T-cell (primary cell): Measurements from ENCODE around the gene SRPX2. TPM values are rescaled to one million over a fixed set of nuclear protein-coding genes. Genes with fewer than 3 reads are reported as not detected.

Experiments
- ATAC-seq, 4 experiments: fragments of 200-7000 bp in 3 of 4; fragments of 150-1000 bp in 1 of 4; cut with Tn5 transposase; replicated peaks in 1 of 4; 1 replicate in 3 of 4; 2 replicates in 1 of 4; pipeline ENCODE4 v1.10.0; 2021; ENCODE audit warnings: moderate library complexity in 3 of 4, mild to moderate bottlenecking in 2 of 4, moderate number of reproducible peaks in 1 of 4
- CTCF ChIA-PET, 2 donors: fragments of 300-600 bp; sonication (Branson Sonifier 250); formaldehyde crosslinking; loops; one replicate each; lab custom pipeline; 2022; ENCODE audit warnings: antibody characterized with exemption in 2 of 2; lab: Charles Lee
- POLR2A ChIA-PET, 2 donors: fragments of 300-600 bp; sonication (Branson Sonifier 250); formaldehyde crosslinking; loops; one replicate each; lab custom pipeline; 2022; ENCODE audit warnings: antibody characterized with exemption in 2 of 2; lab: Charles Lee
- DNase-seq, 35 experiments: peaks; one replicate each; pipeline versions ENCODE4 v3.0.0 to v3.0.0-alpha.2; 2013 to 2023
- H3K27ac ChIP-seq: one replicate; pipeline ENCODE4 v1.5.1; 2013; ENCODE audit warnings: low read length
- H3K27me3 ChIP-seq, 2 experiments: replicated peaks in 1 of 2; 1 replicate in 1 of 2; 2 replicates in 1 of 2; pipeline versions ENCODE4 v1.6.1 to v1.7.0; 2013; ENCODE audit warnings: low read length in 1 of 2, mixed read lengths in 1 of 2; ENCODE audit not compliant: control insufficient read depth in 2 of 2, insufficient read depth in 2 of 2; ENCODE audit errors: extremely low read depth in 1 of 2
- H3K36me3 ChIP-seq, 2 donors: 1 replicate in 1 of 2; 2 replicates in 1 of 2; pipeline versions ENCODE4 v1.6.1 to v1.7.0; 2013; ENCODE audit warnings: low read length in 1 of 2; ENCODE audit not compliant: control insufficient read depth in 2 of 2, insufficient read depth in 1 of 2; ENCODE audit errors: extremely low read depth in 1 of 2
- H3K4me1 ChIP-seq, 2 experiments: 1 replicate in 1 of 2; 2 replicates in 1 of 2; pipeline versions ENCODE4 v1.6.1 to v1.7.0; 2013; ENCODE audit warnings: low read length in 2 of 2, mixed read lengths in 1 of 2; ENCODE audit not compliant: insufficient read depth in 2 of 2, control insufficient read depth in 1 of 2; ENCODE audit errors: extremely low read depth in 1 of 2
- H3K4me3 ChIP-seq, 2 donors: 1 replicate in 1 of 2; 2 replicates in 1 of 2; pipeline versions ENCODE4 v1.5.1 to v1.7.0; 2013; ENCODE audit warnings: mild to moderate bottlenecking in 2 of 2, low read length in 1 of 2, moderate library complexity in 1 of 2; ENCODE audit not compliant: control insufficient read depth in 1 of 2; ENCODE audit errors: extremely low read depth in 1 of 2
- H3K9me3 ChIP-seq: 2 replicates; pipeline ENCODE4 v1.7.0; 2013
- H3K27ac Mint-ChIP-seq, 2 donors: one replicate each; pipeline ENCODE4 v1.8.0; 2020 to 2021; ENCODE audit warnings: mild to moderate bottlenecking in 2 of 2, mixed read lengths in 2 of 2
- H3K27me3 Mint-ChIP-seq, 2 donors: one replicate each; pipeline ENCODE4 v1.8.0; 2021 to 2022; ENCODE audit warnings: mixed read lengths in 2 of 2
- H3K36me3 Mint-ChIP-seq: one replicate; pipeline ENCODE4 v1.8.0; 2021; ENCODE audit warnings: mixed read lengths
- H3K4me1 Mint-ChIP-seq, 3 donors: one replicate each; pipeline ENCODE4 v1.8.0; 2020 to 2022; ENCODE audit warnings: mixed read lengths in 3 of 3, mild to moderate bottlenecking in 1 of 3
- H3K4me3 Mint-ChIP-seq, 3 donors: one replicate each; pipeline ENCODE4 v1.8.0; 2020 to 2022; ENCODE audit warnings: mild to moderate bottlenecking in 3 of 3, mixed read lengths in 3 of 3, moderate library complexity in 3 of 3
- H3K9me3 Mint-ChIP-seq, 3 donors: one replicate each; pipeline ENCODE4 v1.8.0; 2020 to 2022; ENCODE audit warnings: mixed read lengths in 3 of 3
- WGBS: methylation state at CpG from one replicate; pipeline ENCODE4 v1.1.5; 2013; ENCODE audit warnings: missing lambda C conversion rate; ENCODE audit not compliant: insufficient coverage; 5-methylcytosine and 5-hydroxymethylcytosine counted together
- total RNA-seq, 35 experiments: library from RNA in 6 of 35; stranded (reverse) in 6 of 35; fragments of 120-200 nt in 1 of 35; gene quantifications; one replicate each; pipeline versions ENCODE4 v1.2.1 to v1.2.4 and lab custom pipeline; 2013 to 2026

SRPX2 gene
- total RNA-seq, 5 donors from 2014 or later (not counting 1 experiment from before 2014, with no cell fraction given) = 0.18 TPM; not detected in 4

GRCh38 chrX:100658941-100659381 lies 15.0 kb downstream of the SRPX2 start:
- Histone ChIP-seq H3K4me3 (no peak overlapping the region), H3K27me3 (peaks cover 0 to 2% of the 10 kb centered on the region in 2 experiments), H3K9me3 (no peaks in the 10 kb centered on the region), H3K4me1 (no peaks in the 10 kb centered on the region), H3K27ac (no peak overlapping the region), H3K36me3 (no peaks in the 10 kb centered on the region)
- no CpG with 5 or more reads among the region's 3 CpGs for WGBS
- H3K27me3 Mint-ChIP-seq = peaks cover 9 to 29% of the 10 kb centered on the region in 2 donors
- no peak overlapping the region for H3K4me3 Mint-ChIP-seq
- CTCF ChIA-PET = interaction anchor here in 1 of 2 donors (0.6 to 0.8 kb wide), 2 partner anchors 13 to 1404 kb away, joined by 3 read pairs; no protein-coding TSS in a partner anchor
- H3K9me3 Mint-ChIP-seq = no peaks in the 10 kb centered on the region
- DNase-seq = no peak
- H3K36me3 Mint-ChIP-seq = no peaks in the 10 kb centered on the region
- POLR2A ChIA-PET = no interaction called here
- no peak overlapping the region for H3K27ac Mint-ChIP-seq
- H3K4me1 Mint-ChIP-seq = no peaks in the 10 kb centered on the region
- no peak for ATAC-seq

- Histone ChIP-seq H3K27ac (no peak overlapping the region), H3K4me1 (no peaks in the 10 kb centered on the region), H3K27me3 (peaks cover 0 to 2% of the 10 kb centered on the region in 2 experiments), H3K9me3 (no peaks in the 10 kb centered on the region), H3K4me3 (no peak overlapping the region), H3K36me3 (no peaks in the 10 kb centered on the region)
- DNase-seq (no peak), ATAC-seq (no peak)
- Mint-ChIP-seq H3K36me3 (no peaks in the 10 kb centered on the region), H3K4me1 (no peaks in the 10 kb centered on the region), H3K27me3 (peaks cover 9 to 33% of the 10 kb centered on the region in 2 donors), H3K9me3 (no peaks in the 10 kb centered on the region), H3K4me3 (no peak overlapping the region), H3K27ac (no peak overlapping the region)
- POLR2A ChIA-PET = no interaction called here
- WGBS = no CpG with 5 or more reads among the region's 4 CpGs
- CTCF ChIA-PET = interaction anchor here (0.6 to 0.8 kb wide), 2 partner anchors 12 to 345 kb away, joined by 3 to 4 read pairs; no protein-coding TSS in a partner anchor
Observed at GRCh38 chrX:100659431-100660137, 15.6 kb downstream of the SRPX2 start.

GRCh38 chrX:100662170-100662569 lies 18.2 kb downstream of the SRPX2 start:
- DNase-seq = no peak
- Mint-ChIP-seq H3K36me3 (no peaks in the 10 kb centered on the region), H3K27ac (no peak overlapping the region), H3K27me3 (peaks cover 9 to 46% of the 10 kb centered on the region in 2 donors), H3K4me3 (no peak overlapping the region), H3K4me1 (no peaks in the 10 kb centered on the region), H3K9me3 (no peaks in the 10 kb centered on the region)
- Histone ChIP-seq H3K36me3 (no peaks in the 10 kb centered on the region), H3K9me3 (no peaks in the 10 kb centered on the region), H3K27me3 (peaks cover 0 to 2% of the 10 kb centered on the region in 2 experiments), H3K4me3 (no peak overlapping the region), H3K4me1 (no peaks in the 10 kb centered on the region), H3K27ac (no peak overlapping the region)
- ChIA-PET POLR2A (no interaction called here), CTCF (no interaction called here)
- WGBS = no CpG with 5 or more reads among the region's 13 CpGs
- ATAC-seq = no peak

- H3K27ac Mint-ChIP-seq = no peak overlapping the region
- ATAC-seq (no peak), DNase-seq (no peak)
- Histone ChIP-seq H3K27ac (no peak overlapping the region), H3K27me3 (peaks cover 0 to 2% of the 10 kb centered on the region in 2 experiments), H3K4me3 (no peak overlapping the region), H3K36me3 (no peaks in the 10 kb centered on the region), H3K9me3 (no peaks in the 10 kb centered on the region), H3K4me1 (no peaks in the 10 kb centered on the region)
- no peaks in the 10 kb centered on the region for H3K36me3 Mint-ChIP-seq
- H3K27me3 Mint-ChIP-seq = peaks cover 6 to 48% of the 10 kb centered on the region in 2 donors
- no peaks in the 10 kb centered on the region for H3K4me1 Mint-ChIP-seq
- CTCF ChIA-PET = interaction anchor here in 1 of 2 donors (0.5 kb wide), 1 partner anchor 17 kb away, joined by 3 read pairs; no protein-coding TSS in a partner anchor
- H3K9me3 Mint-ChIP-seq = no peaks in the 10 kb centered on the region
- WGBS = no CpG with 5 or more reads among the region's 4 CpGs
- POLR2A ChIA-PET = no interaction called here
- no peak overlapping the region for H3K4me3 Mint-ChIP-seq
Observed at GRCh38 chrX:100662796-100663195, 18.8 kb downstream of the SRPX2 start.

GRCh38 chrX:100663642-100664041 lies 19.6 kb downstream of the SRPX2 start:
- no peaks in the 10 kb centered on the region for H3K9me3 Mint-ChIP-seq
- Histone ChIP-seq H3K27me3 (peaks cover 0 to 2% of the 10 kb centered on the region in 2 experiments), H3K27ac (no peak overlapping the region), H3K36me3 (no peaks in the 10 kb centered on the region), H3K9me3 (no peaks in the 10 kb centered on the region), H3K4me1 (no peaks in the 10 kb centered on the region), H3K4me3 (no peak overlapping the region)
- no peak overlapping the region for H3K27ac Mint-ChIP-seq
- H3K36me3 Mint-ChIP-seq = no peaks in the 10 kb centered on the region
- H3K4me1 Mint-ChIP-seq = no peaks in the 10 kb centered on the region
- ATAC-seq (no peak), DNase-seq (no peak)
- 50% methylated on average over 1 of the region's 2 CpGs for WGBS
- CTCF ChIA-PET = no interaction called here
- H3K27me3 Mint-ChIP-seq = peaks cover 6 to 51% of the 10 kb centered on the region in 2 donors
- H3K4me3 Mint-ChIP-seq = no peak overlapping the region
- POLR2A ChIA-PET = no interaction called here

- no peak for ATAC-seq
- Mint-ChIP-seq H3K4me3 (no peak overlapping the region), H3K36me3 (no peaks in the 10 kb centered on the region), H3K27me3 (peaks cover 0 to 34% of the 10 kb centered on the region in 2 donors), H3K27ac (no peak overlapping the region), H3K9me3 (no peaks in the 10 kb centered on the region), H3K4me1 (peaks cover 0 to 19% (median 12%) of the 10 kb centered on the region in 3 donors)
- Histone ChIP-seq H3K9me3 (no peaks in the 10 kb centered on the region), H3K4me1 (no peaks in the 10 kb centered on the region), H3K4me3 (no peak overlapping the region), H3K27me3 (no peaks in the 10 kb centered on the region), H3K36me3 (no peaks in the 10 kb centered on the region), H3K27ac (no peak overlapping the region)
- CTCF ChIA-PET = interaction anchor here (0.6 kb wide), 3 partner anchors 16 to 126 kb away, joined by 3 to 6 read pairs (median 4); no protein-coding TSS in a partner anchor
- WGBS = no CpG with 5 or more reads among the region's 3 CpGs
- POLR2A ChIA-PET = no interaction called here
- no peak for DNase-seq
Observed at GRCh38 chrX:100672966-100673365, 29.0 kb downstream of the SRPX2 start.
